HFFc6 (cell line): Measurements from ENCODE around the gene SRRM4. TPM values are rescaled to one million over a fixed set of nuclear protein-coding genes. Genes with fewer than 3 reads are reported as not detected.
"Not testable (repeated sequence)": the region's sequence is repeated elsewhere in the genome, so short reads cannot be mapped to it uniquely, and the experiment has no call there.

ENCODE experiments used
- DNase-seq: peaks from one replicate; pipeline ENCODE4 v3.0.0-alpha.2; 2018
- H3K27ac Mint-ChIP-seq: 2 replicates; pipeline ENCODE4 v1.8.0; 2020; ENCODE audit warnings: mild to moderate bottlenecking, mixed read lengths
- H3K27me3 Mint-ChIP-seq: 2 replicates; pipeline ENCODE4 v1.8.0; 2021; ENCODE audit warnings: mild to moderate bottlenecking, moderate library complexity, mixed read lengths; ENCODE audit not compliant: insufficient read depth
- H3K36me3 Mint-ChIP-seq: 2 replicates; pipeline ENCODE4 v1.8.0; 2021; ENCODE audit warnings: low read depth, mixed read lengths
- H3K4me1 Mint-ChIP-seq: 2 replicates; pipeline ENCODE4 v1.8.0; 2020; ENCODE audit warnings: low read depth, mixed read lengths
- H3K4me3 Mint-ChIP-seq: 2 replicates; pipeline ENCODE4 v1.8.0; 2020; ENCODE audit warnings: mild to moderate bottlenecking, moderate library complexity, mixed read lengths
- H3K9me3 Mint-ChIP-seq: 2 replicates; pipeline ENCODE4 v1.8.0; 2020; ENCODE audit warnings: mild to moderate bottlenecking, mixed read lengths
- total RNA-seq, 6 experiments: library from RNA; stranded (reverse); fragmentation: NEBNext Ultra II Directional; extraction: Animal tissue kit (Norgen Biotek cat#: 25700); gene quantifications; 2 replicates in 1 of 6; 3 replicates in 5 of 6; pipeline ENCODE4 v1.2.3, GENCODE V29; 2021
- TF ChIP-seq, protein P1 (sequence below): fragments of 200-600 bp; sonication (generic); IDR thresholded peaks from 2 replicates; pipeline ENCODE4 v1.5.0; 2021; ENCODE audit warnings: antibody characterized with exemption, mild to moderate bottlenecking

SRRM4 gene
- total RNA-seq, 6 experiments from 2014 or later = not detected

DNA sequence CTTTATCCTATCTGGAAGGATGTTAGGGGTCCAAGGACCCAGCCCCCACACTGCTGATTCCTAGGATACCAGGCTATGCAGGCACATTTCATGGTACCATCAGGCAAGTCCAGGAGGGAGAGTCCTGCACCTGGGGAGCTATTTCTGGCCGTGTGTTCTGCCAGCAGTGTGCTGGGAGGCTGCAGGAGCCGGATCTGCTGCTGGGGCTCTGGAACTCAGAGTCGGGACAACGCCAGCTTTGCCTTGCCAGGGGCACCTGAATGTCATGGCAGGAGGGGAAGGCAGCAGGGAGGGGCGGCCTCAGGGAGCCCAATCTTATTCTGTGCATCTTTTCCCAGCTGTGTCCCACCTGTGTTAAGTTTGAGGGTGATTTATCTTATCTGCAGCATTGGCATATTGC lies 17.8 kb downstream of the SRRM4 start:
- TF ChIP-seq, protein P1, sequence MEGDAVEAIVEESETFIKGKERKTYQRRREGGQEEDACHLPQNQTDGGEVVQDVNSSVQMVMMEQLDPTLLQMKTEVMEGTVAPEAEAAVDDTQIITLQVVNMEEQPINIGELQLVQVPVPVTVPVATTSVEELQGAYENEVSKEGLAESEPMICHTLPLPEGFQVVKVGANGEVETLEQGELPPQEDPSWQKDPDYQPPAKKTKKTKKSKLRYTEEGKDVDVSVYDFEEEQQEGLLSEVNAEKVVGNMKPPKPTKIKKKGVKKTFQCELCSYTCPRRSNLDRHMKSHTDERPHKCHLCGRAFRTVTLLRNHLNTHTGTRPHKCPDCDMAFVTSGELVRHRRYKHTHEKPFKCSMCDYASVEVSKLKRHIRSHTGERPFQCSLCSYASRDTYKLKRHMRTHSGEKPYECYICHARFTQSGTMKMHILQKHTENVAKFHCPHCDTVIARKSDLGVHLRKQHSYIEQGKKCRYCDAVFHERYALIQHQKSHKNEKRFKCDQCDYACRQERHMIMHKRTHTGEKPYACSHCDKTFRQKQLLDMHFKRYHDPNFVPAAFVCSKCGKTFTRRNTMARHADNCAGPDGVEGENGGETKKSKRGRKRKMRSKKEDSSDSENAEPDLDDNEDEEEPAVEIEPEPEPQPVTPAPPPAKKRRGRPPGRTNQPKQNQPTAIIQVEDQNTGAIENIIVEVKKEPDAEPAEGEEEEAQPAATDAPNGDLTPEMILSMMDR = no peak
- H3K9me3 Mint-ChIP-seq = peaks cover 35% of the 10 kb centered on the region
- no peak for DNase-seq
- H3K4me3 Mint-ChIP-seq = no peak overlapping the region
- no peaks in the 10 kb centered on the region for H3K4me1 Mint-ChIP-seq
- no peaks in the 10 kb centered on the region for H3K36me3 Mint-ChIP-seq
- no peak overlapping the region for H3K27ac Mint-ChIP-seq
- no peaks in the 10 kb centered on the region for H3K27me3 Mint-ChIP-seq

DNA sequence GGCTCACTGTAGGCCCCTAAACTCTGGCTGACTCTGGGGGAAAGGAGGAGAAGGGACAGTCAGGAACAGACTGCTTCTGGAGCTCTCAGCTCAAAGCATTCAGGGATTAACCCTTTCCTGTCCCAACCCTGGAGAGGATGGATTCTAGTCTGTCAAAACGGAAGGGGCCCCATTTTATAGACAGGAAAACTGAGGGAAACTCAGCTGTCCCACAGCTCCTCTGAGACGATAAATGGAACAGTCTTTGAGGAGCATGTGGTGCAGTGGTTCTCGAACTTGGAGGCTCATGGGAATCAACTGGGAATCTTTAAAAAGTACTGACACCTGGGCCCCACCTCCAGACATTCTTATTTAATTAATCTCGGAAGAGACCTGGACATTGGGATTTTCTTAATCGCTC lies 23.7 kb downstream of the SRRM4 start:
- TF ChIP-seq, protein P1 = no peak
- H3K36me3 Mint-ChIP-seq = 0 out of 2 replicates have a peak, but pooled peaks cover 6% of the 10 kb centered on the region
- H3K27ac Mint-ChIP-seq = no peak overlapping the region
- H3K9me3 Mint-ChIP-seq = peaks cover 41% of the 10 kb centered on the region
- H3K4me3 Mint-ChIP-seq = no peak overlapping the region
- DNase-seq = no peak
- H3K27me3 Mint-ChIP-seq = no peaks in the 10 kb centered on the region; the same call in 1 of the 2 replicates
- no peaks in the 10 kb centered on the region for H3K4me1 Mint-ChIP-seq

DNA sequence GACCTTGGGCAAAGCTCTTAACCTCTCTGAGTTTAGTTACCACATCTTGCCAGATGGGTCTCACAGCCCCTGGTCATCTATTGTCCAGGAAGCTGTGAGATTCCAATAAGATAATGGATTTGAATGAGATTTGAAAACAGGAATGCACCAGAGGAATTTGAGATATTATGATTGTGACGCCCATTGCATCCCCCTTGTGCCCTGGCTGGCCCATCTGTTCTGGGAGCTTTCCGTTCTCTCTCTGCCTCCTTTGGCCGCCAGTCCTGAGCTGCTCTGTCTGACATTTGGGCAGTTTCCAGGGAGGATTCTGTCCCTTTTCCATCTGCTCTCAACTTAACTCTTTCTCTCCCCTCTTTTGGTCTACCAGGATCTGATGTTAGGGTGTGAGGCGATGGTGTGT lies 24.6 kb downstream of the SRRM4 start:
- Mint-ChIP-seq H3K27ac (no peak overlapping the region), H3K9me3 (peaks cover 46% of the 10 kb centered on the region), H3K4me3 (no peak overlapping the region), H3K36me3 (0 out of 2 replicates have a peak, but pooled peaks cover 6% of the 10 kb centered on the region), H3K27me3 (no peaks in the 10 kb centered on the region; the same call in 1 of the 2 replicates), H3K4me1 (no peaks in the 10 kb centered on the region)
- DNase-seq = no peak
- TF ChIP-seq, protein P1 = no peak

DNA sequence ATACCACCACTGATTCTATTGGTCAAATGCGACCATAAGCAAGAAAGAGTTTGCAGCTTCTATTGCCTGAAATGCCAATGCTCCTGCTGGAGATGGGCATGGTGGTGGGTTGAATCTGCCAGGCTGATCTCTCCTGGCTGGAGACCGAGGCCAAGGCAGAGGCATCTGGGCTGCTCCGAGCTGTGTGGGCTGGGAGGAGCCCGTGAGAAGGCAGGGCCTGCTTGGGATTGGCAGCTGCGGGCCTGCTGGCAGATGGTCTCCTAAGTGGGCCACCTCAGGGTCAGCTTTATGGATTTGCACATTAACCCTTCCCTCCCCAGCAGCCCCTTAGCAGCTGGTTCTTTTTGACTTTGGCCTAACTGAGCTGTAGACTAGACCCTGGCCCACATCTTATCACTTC lies 25.4 kb downstream of the SRRM4 start:
- TF ChIP-seq, protein P1 = no peak
- H3K27me3 Mint-ChIP-seq = no peaks in the 10 kb centered on the region; the same call in 1 of the 2 replicates
- H3K36me3 Mint-ChIP-seq = 0 out of 2 replicates have a peak, but pooled peaks cover 6% of the 10 kb centered on the region
- H3K4me1 Mint-ChIP-seq = no peaks in the 10 kb centered on the region
- H3K4me3 Mint-ChIP-seq = no peak overlapping the region
- peaks cover 46% of the 10 kb centered on the region for H3K9me3 Mint-ChIP-seq
- no peak for DNase-seq
- no peak overlapping the region for H3K27ac Mint-ChIP-seq

GRCh38 chr12:119008273-119008672 lies 26.9 kb downstream of the SRRM4 start:
- H3K9me3 Mint-ChIP-seq = peaks cover 39% of the 10 kb centered on the region
- H3K27ac Mint-ChIP-seq, H3K36me3 Mint-ChIP-seq, DNase-seq, H3K4me3 Mint-ChIP-seq, H3K27me3 Mint-ChIP-seq, H3K4me1 Mint-ChIP-seq: not testable (repeated sequence)

DNA sequence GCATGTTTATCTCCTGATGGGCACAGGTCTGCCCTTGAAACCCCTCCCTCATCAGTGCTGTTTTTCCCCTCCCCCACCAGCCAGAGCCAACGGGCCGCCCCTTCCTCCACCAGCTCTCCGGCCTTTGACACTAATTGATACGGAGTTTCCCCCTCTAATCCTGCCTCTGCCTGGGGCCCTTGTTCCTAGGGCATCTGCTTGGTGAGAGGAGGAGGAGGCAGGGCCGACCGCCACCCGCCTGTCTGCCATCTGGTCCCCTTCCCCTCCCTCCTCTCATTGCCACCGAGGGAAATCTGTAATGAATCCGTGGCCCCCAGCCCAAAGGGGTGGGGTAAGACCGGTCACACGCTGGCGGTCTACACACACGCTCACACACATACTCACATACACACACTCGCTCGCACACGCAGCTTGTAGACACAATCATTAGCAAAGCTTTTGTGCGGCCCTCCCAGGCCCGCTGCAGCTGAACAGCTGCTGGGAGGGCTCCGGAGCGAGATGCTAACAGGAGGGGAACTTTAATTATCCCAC lies 27.4 kb downstream of the SRRM4 start:
- no peak overlapping the region for H3K4me3 Mint-ChIP-seq
- peaks cover 39% of the 10 kb centered on the region for H3K9me3 Mint-ChIP-seq
- H3K27ac Mint-ChIP-seq = no peak overlapping the region
- TF ChIP-seq, protein P1 = no peak
- DNase-seq = no peak
- H3K27me3 Mint-ChIP-seq = no peaks in the 10 kb centered on the region; the same call in 1 of the 2 replicates
- H3K36me3 Mint-ChIP-seq = 0 out of 2 replicates have a peak, but pooled peaks cover 6% of the 10 kb centered on the region
- no peaks in the 10 kb centered on the region for H3K4me1 Mint-ChIP-seq
